ENCODE measurements around the gene SCTR.

Gene SCTR

GRCh38 chr2:119487434-119488244 is 36.6 kb downstream of the SCTR start:
- TF ChIP-seq CTCF (IDR thresholded peaks at IDR 0.05; ENCODE audit: low read depth, low read length, missing control alignments) = no peak
- no peak for DNase-seq (ENCODE audit: low read depth)
- in situ Hi-C loops (cut with HindIII; ENCODE audit: low sequenced_read_pairs) = no loop called here
- H3K4me3 ChIP-seq (ENCODE audit: low read depth, low read length) = no peak overlapping the region

GRCh38 chr2:119486886-119487285 is 37.4 kb downstream of the SCTR start:
- no peak for TF ChIP-seq CTCF (IDR thresholded peaks at IDR 0.05; ENCODE audit: low read depth, low read length, missing control alignments)
- no peak overlapping the region for H3K4me3 ChIP-seq (ENCODE audit: low read depth, low read length)
- DNase-seq (ENCODE audit: low read depth) = no peak
- in situ Hi-C loops (cut with HindIII; ENCODE audit: low sequenced_read_pairs) = no loop called here

- no peak for TF ChIP-seq CTCF (IDR thresholded peaks at IDR 0.05; ENCODE audit: low read depth, low read length, missing control alignments)
- in situ Hi-C loops (cut with HindIII; ENCODE audit: low sequenced_read_pairs) = no loop called here
- H3K4me3 ChIP-seq (ENCODE audit: low read depth, low read length) = no peak overlapping the region
- no peak for DNase-seq (ENCODE audit: low read depth)
These were observed 38.0 kb downstream of the SCTR start for GRCh38 chr2:119486196-119486827.

GRCh38 chr2:119485336-119486110 is 38.8 kb downstream of the SCTR start:
- no peak for DNase-seq (ENCODE audit: low read depth)
- in situ Hi-C loops (cut with HindIII; ENCODE audit: low sequenced_read_pairs) = no loop called here
- no peak overlapping the region for H3K4me3 ChIP-seq (ENCODE audit: low read depth, low read length)
- no peak for TF ChIP-seq CTCF (IDR thresholded peaks at IDR 0.05; ENCODE audit: low read depth, low read length, missing control alignments)

- no peak for DNase-seq (ENCODE audit: low read depth)
- no peak overlapping the region for H3K4me3 ChIP-seq (ENCODE audit: low read depth, low read length)
- in situ Hi-C loops (cut with HindIII; ENCODE audit: low sequenced_read_pairs) = no loop called here
- TF ChIP-seq CTCF (IDR thresholded peaks at IDR 0.05; ENCODE audit: low read depth, low read length, missing control alignments) = no peak
These were observed 39.4 kb downstream of the SCTR start for GRCh38 chr2:119484834-119485233.

- H3K4me3 ChIP-seq (ENCODE audit: low read depth, low read length) = no peak overlapping the region
- in situ Hi-C loops (cut with HindIII; ENCODE audit: low sequenced_read_pairs) = no loop called here
- TF ChIP-seq CTCF (IDR thresholded peaks at IDR 0.05; ENCODE audit: low read depth, low read length, missing control alignments) = no peak
- no peak for DNase-seq (ENCODE audit: low read depth)
These were observed 40.2 kb downstream of the SCTR start for GRCh38 chr2:119483896-119484718.
